ENCODE measurements around the gene LNPK.
"Not testable (repeated sequence)": the region's sequence is repeated elsewhere in the genome, so short reads cannot be mapped to it uniquely, and the experiment has no call there.

The LNPK gene

GRCh38 chr2:175966839-175967238 is 35.2 kb downstream of the LNPK start:
- no peak for DNase-seq

- no peak for DNase-seq
Measured at GRCh38 chr2:175965773-175966172, 36.3 kb downstream of the LNPK start.

DNA sequence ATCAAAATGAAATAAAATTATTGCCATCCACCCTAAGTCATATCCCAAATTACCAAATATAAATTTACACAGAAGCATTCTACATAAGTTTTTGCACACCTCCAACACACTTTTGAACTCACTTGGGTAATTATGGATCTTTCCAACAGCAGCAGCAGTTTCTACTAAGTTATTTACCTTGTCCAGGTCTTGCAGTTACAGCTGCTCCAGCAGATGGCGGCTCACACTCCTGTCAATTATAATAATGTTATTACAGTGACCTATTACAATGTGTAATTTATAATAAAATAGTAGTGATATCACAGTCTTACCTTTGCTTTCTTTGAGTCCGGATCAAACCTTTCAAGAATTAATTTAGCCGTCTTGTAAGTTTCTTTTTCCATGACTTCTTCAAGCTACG is 37.9 kb downstream of the LNPK start:
- DNase-seq = no peak

- not testable (repeated sequence) for DNase-seq
Measured at GRCh38 chr2:175963171-175963570, 38.9 kb downstream of the LNPK start.

DNA sequence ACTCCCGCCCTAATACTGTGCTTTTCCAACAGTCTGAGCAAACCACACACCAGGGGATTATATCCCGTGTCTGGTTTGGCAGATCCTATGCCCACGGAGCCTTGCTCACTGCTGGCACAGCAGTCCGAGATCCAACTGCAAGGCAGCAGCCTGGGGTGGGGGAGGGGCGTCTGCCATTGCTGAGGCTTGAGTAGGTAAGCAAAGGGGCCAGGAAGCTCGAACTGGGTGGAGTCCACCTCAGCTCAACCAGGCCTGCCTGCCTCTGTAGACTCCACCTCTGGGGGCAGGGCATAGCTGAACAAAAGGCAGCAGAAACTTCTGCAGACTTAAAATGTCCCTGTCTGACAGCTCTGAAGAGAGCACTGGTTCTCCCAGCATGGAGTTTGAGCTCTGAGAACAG is 44.2 kb downstream of the LNPK start:
- DNase-seq = no peak

DNA sequence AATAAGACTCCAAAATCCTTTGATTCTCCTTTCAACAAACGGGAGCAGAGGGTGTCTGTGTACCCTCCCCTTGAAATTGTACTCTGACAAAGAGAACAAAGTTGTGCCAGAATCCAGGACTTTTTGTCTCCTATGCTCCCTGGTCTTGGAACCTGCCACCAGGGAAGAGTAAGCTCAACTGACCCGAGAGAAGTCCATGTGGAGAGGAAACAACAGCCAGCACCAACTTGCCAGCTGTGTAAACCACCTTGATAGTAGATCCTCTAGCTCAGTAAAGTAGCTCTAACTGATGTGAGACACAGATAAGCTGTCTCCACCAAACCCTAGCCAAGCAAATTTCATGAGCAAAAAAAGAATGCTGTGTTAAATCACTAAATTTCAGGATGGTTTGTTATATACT is 46.9 kb downstream of the LNPK start:
- DNase-seq = no peak

DNA sequence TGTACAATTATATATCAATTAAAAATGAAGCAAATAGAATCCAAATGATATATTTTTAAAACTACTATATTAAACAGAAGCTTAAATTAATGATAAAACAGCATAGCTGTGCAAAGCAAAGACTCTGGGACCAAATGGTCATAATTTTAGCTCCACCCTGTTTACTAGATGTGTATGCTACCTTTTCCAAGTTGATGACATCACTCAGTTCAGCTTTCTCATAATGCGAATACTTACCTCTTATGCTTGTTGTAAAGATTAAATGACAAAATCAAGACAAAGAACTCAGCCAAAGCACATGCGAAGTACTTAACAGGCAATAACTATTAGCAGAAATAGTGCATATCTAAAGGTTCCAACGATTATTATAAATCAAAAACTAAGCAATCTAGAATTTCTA is 51.6 kb downstream of the LNPK start:
- DNase-seq = no peak

DNA sequence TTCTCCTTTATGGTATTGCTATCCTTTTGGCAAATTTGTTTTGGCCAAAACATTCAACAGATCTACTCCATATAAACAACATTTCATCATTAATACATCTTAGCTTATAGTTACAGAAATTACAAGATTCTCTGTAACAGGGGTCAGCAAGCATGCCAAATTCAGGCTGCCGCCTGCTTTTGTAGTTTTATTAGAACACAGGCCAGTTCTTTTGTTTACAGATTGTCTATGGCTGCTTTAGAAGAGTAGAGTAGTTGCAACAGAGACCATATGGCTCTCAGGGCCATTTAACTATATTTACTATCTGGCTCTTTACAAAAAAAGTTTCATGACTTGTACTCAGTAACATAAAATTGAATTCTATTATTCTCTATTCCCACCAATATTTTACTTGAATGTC is 53.9 kb downstream of the LNPK start:
- no peak for DNase-seq

DNA sequence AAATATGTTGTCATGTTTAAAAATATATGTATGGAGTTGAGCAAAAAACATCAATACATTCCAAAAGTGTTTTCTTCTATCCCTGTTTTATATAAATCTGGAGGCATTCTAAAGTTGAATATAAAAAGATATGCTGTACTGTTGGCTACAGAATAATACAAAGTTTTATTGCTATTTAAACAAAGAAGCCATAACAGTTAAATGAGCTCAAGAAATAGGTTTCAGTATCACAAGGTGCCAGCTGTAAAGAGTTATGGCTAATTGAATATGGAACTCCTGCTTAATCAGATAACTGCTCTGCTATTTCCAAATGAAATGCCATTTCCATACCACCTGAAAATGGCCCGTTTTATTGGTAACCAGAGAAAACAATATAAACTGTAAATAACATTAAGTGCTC is 55.0 kb downstream of the LNPK start:
- DNase-seq = no peak

DNA sequence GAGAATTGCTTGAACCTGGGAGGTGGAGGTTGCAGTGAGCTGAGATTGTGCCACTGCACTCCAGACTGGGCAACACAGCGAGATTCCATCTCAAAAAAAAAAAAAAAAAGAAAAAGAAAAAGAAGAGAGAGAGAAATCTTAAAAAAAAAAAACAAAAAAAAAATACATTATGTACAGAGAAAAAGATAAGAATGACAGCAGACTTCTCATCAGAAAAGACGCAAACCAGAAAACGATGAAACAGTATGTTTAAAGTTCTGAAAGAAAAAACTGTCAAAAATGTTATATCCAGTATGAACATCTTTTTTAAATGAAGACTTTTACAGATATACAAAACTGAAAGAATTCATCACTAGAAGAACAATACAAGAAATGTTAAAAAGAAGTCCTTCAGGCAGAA is 60.4 kb downstream of the LNPK start:
- DNase-seq = no peak

DNA sequence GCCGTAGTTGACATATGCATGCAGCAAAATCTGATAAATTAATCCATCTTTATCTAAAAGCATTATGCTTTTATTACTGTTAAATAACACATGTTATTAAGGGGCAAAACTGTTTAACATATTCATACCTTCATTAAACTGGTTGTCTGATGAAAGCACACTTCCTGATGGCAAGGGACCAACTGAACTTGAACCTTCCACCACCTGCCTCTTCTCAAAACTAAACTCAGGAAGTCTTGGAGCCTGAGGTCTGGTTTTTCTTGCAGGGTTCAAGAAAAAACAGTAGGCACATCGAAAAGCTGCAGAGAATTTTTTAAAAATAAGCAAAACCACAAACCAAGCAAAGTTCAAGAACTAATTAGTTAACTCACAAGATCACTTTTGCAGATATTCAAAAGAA is 64.9 kb downstream of the LNPK start:
- no peak for DNase-seq

DNA sequence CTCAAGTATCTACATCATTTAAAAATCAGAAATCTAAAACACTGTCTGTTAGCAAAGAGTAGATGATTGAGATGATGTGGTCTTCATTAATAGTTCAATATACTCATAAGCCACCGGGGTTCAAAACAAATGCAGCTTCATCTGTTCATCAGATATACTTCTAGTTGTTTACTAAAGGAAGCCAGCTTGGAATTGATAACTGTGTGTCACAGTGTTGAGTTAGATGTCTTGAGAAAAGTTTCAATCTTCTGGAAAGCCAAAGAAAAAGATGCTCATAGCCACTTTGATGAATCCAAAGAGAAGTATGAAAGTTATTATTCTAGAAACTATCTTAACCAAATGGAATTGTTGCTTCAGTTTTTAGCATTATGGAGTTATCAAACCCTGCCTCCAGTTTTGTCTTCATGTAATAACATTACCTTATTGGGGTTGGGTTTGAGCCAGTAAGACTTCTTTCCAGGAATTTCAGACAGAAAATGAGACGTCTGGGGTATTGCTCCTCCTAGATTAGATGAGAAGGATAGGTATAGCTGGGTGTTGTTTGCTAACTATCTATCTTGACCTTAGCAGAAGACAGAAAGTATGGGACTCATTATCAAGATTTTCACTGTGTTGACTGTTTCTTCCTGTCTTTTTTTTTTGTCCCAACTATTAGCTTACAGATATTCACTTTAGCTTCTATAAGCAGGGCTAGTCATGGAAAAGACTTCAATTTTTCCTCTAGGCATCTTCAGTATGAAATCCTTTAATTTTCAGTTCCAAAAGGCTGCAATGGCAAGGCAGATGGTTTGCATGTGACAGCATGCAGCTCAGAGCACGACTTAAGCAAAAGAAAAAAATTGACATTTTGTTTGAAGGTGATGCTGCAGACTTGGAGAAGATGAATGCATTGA is 66.5 kb downstream of the LNPK start:
- DNase-seq = no peak

DNA sequence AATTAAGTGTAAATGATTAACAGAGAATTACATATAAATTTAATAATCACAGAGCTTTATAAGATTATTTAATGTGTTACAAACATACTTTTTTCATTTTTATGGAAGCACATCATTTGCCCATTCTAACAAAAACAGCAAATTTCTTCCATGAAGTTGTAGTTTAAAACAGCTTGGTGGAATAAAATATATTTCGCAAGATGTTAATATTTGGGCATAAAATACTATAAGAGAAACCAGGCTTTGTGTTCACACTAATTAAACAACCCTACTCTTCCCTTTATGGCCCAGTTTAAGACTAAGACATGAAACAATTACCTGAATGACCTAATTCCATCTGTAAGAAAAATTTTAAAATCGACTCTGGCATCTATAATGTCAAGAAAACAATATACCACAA is 69.4 kb downstream of the LNPK start:
- no peak for DNase-seq

DNA sequence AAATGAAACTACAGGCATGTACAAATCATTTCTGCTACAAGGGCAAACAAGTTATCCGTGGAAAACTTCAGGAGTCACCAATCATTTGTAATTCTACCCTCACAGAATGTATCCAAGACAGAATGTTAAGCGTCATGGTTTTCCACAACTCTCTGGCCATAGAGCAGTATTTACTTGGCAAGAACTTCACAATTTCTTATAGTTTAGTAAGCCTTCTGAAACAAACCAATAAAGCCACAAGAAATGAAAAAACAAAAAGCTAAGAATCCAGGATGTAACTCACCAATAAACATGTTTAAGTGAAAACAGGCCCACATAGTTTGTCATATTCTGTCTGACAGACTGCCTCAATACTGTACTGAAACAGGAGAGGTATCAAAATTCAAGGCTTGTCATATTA is 70.3 kb downstream of the LNPK start:
- no peak for DNase-seq

- no peak for DNase-seq
Measured at GRCh38 chr2:175930504-175930903, 71.6 kb downstream of the LNPK start.

DNA sequence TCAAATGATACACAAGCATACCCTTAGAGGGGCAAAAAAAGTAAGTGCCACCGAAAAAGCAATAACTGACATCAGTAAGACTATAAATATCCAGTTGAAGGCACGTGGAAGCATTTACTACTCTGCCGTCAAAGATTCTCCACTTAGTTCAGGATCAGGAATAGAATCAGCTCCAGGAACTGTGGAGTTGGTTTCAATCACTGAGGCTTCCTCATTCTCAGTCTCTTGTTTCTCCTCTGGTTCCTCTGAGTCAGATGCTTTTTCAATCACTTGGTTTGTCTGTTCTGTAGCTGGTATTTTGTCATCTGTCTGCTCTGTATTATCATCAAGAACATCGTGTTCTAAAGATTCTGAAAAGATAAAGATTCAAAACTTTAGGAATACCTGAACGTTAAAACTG is 72.2 kb downstream of the LNPK start:
- no peak for DNase-seq

DNA sequence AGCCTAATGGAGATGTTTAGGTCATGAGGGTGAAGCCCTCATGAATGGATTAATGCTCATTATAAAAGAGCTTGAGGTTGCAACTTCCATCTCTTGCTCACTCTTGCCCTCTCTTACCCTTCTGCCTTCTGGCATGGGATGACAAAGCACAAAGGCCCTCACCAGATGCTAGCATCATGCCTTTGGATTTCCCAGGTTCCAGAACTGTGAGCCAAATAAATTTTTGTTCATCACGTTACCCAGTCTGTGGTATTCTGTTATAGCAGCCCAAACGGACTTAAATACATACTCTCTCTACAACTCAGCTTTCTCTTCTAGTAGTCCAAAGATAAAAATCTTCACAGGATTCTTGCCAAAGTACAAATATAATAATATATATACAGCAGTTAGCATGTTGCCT is 75.8 kb downstream of the LNPK start:
- DNase-seq = no peak

GRCh38 chr2:175922160-175922559 is 79.9 kb downstream of the LNPK start:
- DNase-seq = no peak

- no peak for DNase-seq
Measured at GRCh38 chr2:175918935-175919334, 83.1 kb downstream of the LNPK start.

GRCh38 chr2:175914846-175915245 is 87.2 kb downstream of the LNPK start:
- no peak for DNase-seq

DNA sequence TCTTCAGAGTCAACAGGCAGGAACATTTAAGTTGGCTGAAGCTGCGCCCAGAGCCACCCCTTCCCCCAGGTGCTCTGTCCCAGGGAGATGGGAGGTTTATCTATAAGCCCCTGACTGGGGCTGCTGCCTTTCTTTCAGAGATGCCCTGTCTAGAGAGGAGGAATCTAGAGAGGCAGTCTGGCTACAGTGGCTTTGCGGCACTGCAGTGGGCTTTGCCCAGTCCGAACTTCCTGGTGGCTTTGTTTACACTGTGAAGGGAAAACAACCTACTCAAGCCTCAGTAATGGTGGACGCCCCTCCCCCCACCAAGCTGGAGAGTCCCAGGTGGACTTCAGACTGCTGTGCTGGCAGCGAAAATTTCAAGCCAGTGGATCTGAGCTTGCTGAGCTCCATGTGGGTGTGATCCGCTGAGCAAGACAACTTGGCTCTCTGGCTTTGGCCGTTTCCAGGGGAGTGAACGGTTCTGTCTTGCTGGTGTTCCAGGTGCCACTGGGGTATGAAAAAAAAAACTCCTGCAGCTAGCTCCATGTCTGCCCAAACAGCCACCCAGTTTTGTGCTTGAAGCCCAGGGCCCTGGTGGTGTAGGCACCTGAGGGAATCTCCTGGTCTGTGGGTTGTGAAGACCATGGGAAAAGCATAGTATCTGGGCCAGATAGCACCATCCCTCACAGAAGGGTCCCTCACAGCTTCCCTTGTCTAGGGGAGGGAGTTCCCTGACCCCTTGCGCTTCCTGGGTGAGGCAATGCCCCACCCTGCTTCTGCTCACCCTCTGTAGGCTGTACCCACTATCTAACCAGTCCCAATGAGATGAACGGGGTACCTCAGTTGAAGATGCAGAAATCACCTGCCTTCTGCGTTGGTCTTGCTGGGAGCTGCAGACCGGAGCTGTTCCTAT is 88.0 kb downstream of the LNPK start:
- not testable (repeated sequence) for DNase-seq

- not testable (repeated sequence) for DNase-seq
Measured at GRCh38 chr2:175913267-175913666, 88.8 kb downstream of the LNPK start.

DNA sequence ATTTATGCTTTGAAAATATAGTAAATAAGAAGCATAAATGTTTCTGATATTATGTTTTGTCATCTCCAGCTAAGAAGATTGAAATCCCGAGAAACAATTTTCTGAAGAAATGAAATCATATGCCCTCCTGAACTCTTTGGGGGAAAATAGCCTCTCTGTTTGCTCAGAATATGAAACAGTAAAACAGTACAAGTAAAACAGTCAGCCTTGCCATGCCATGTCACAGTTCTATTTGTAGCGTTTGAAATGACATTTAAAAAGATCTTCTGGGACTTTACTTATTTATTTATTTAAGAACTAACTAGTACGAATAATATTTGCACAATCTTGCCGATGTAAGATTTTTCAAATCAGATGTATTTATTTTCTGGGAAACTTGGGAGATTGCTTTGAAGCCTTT is 98.0 kb downstream of the LNPK start:
- no peak for DNase-seq

DNA sequence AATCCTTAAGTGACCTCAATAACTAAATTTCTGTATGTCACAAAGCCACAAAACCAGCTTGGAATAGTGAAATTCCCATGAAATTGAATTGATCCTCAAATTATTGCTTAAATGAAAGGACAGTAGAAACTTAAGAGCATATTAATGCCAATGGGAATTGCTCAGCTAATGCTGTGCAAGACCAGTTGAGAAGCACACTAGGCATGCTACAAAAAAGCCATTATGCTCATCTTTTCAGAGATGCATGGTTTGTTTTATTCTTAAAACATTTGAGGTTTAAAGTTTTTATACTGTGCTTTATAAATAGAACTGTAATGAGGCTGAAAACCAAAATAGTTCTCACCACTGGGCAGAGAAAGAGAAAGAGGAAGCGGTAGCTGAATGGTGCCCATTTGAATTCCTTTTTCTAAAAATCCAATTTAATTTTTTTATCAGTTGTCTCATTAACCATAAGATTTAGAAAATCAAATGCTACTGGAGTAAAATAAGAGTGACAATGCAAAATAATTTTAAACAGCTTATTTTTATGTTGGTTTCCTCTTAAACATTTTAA is 98.6 kb downstream of the LNPK start:
- no peak for DNase-seq

Measured in NCI-H2081 treated with DMSO at 0.1 percent for 48 hours (cell line).